Activated CD4-positive, alpha-beta memory T cell treated with anti-CD3 and anti-CD28 coated beads, Interleukin-2, amount 10 ng/mL, durations not matched to agents 7 days and 5 days (primary cell): ENCODE data around the gene FTO. TPM values are rescaled to one million over a fixed set of nuclear protein-coding genes. Genes with fewer than 3 reads are reported as not detected.

Experiments
- CTCF ChIA-PET: fragments of 350-600 bp; sonication (Branson Sonifier 250); formaldehyde crosslinking; loops from one replicate; lab custom pipeline; 2021; ENCODE audit warnings: antibody characterized with exemption, inconsistent platforms; lab: Charles Lee
- POLR2A ChIA-PET: fragments of 350-600 bp; sonication (Branson Sonifier 250); formaldehyde crosslinking; loops from one replicate; lab custom pipeline; 2021; ENCODE audit warnings: antibody characterized with exemption; lab: Charles Lee
- DNase-seq: peaks from one replicate; pipeline ENCODE4 v3.0.0-alpha.2; 2020
- H3K27ac Mint-ChIP-seq: one replicate; pipeline ENCODE4 v1.8.0; 2021; ENCODE audit warnings: mild to moderate bottlenecking, mixed read lengths
- H3K27me3 Mint-ChIP-seq: one replicate; pipeline ENCODE4 v1.8.0; 2021; ENCODE audit warnings: mixed read lengths
- H3K36me3 Mint-ChIP-seq: one replicate; pipeline ENCODE4 v1.8.0; 2021; ENCODE audit warnings: low read depth, mixed read lengths
- H3K4me1 Mint-ChIP-seq: one replicate; pipeline ENCODE4 v1.8.0; 2021; ENCODE audit warnings: mixed read lengths
- H3K4me3 Mint-ChIP-seq: one replicate; pipeline ENCODE4 v1.8.0; 2021; ENCODE audit warnings: mild to moderate bottlenecking, mixed read lengths
- H3K9me3 Mint-ChIP-seq: one replicate; pipeline ENCODE4 v1.8.0; 2021; ENCODE audit warnings: mixed read lengths
- total RNA-seq, 2 experiments: library from RNA; stranded (reverse); gene quantifications; one replicate each; pipeline ENCODE4 v1.2.3, GENCODE V29; 2021

The FTO gene
- total RNA-seq, 2 experiments from 2014 or later = 48.1 to 48.5 TPM

DNA sequence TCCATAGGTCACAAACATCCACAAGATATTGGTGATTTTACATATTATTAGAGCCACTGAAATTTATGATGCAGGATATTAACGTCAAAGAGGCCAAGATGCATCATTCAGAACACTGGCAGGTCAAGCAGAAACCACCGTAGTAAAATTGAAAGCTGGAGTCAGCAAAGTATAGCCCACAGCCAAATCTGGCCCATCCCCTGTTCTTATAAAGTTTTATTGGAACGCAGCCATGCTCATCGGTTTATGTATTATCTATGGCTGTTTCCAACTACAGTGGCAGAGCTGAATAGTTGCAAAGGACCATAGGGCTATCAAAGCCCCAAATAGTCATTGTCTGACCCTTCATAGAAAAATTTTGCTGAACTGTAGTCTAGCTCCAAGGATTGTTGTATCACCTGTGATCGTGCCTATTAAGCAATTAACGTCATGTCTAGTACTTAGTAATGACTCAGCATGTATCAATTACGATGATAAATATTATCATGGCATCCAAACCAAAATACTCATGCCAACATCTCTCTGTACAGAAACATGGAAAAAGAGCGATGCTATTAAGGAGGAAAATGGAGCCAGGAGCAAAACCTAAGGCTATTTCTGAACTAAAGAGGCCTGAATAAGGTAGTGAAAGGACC lies 417.0 kb downstream of the FTO start:
- CTCF ChIA-PET = no interaction called here

DNA sequence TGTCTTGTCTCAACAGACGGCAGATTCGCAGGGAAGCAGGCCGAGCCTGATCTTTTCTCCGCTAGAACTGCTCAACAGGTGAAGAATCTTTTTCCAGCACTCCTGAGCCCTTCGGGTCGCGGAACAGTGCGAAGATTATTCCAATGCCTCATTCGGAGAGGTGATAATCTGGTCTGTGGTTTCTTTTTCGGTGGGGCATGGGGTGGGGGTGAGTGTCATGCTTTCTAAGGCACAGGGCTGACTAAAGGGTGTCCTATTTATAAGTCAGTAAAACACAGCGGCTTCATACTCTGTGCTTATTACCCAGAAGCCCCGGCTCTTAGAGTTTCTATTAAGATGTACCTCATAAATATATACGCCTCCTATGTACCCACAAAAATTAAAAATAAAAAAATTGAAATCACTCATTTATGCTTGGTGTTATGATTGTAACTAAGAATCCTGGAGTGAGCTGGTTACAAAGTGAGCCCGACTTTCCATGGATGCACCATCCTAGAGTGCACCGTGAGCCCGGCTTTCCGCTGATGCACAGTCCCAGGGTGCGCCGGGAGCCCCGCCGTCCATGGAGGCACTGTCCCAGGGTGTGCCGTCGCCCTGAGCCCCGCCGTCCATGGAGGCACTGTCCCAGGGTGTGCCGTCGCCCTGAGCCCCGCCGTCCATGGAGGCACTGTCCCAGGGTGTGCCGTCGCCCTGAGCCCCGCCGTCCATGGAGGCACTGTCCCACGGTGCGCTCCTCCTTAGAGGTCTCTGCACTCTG lies 417.8 kb downstream of the FTO start:
- H3K27ac Mint-ChIP-seq = no peak overlapping the region
- POLR2A ChIA-PET = no interaction called here

More for the DNA sequence above, 417.0 kb downstream of the FTO start:
- Mint-ChIP-seq H3K27me3 (no peaks in the 10 kb centered on the region), H3K27ac (no peak overlapping the region), H3K4me1 (no peaks in the 10 kb centered on the region), H3K36me3 (peaks cover 2% of the 10 kb centered on the region), H3K9me3 (no peaks in the 10 kb centered on the region), H3K4me3 (no peak overlapping the region)
- no peak for DNase-seq
- POLR2A ChIA-PET = no interaction called here

DNA sequence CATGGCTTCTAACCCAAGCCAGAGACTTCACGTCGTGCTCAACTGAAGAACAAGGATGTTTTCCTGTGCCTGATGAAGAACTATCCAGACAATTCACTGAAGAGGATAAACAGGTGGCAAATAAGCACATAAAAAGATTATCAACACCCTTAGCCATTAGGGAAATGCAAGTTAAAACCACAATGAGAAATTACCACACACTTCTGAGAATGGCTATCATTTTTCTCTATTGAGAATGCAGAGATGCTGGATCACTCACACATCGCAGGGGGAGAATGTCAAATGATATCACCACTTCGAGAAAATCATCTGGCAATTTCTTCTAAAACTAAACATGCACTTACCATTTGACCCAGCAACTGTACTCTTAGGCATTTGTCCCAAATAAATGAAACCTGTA lies 419.8 kb downstream of the FTO start:
- ChIA-PET CTCF (no interaction called here), POLR2A (no interaction called here)
- Mint-ChIP-seq H3K27me3 (no peaks in the 10 kb centered on the region), H3K4me3 (no peak overlapping the region), H3K27ac (no peak overlapping the region), H3K4me1 (peaks cover 9% of the 10 kb centered on the region), H3K9me3 (no peaks in the 10 kb centered on the region), H3K36me3 (no peaks in the 10 kb centered on the region)
- no peak for DNase-seq

More for the DNA sequence above, 417.8 kb downstream of the FTO start:
- H3K4me1 Mint-ChIP-seq = peaks cover 3% of the 10 kb centered on the region
- peaks cover 2% of the 10 kb centered on the region for H3K36me3 Mint-ChIP-seq
- H3K27me3 Mint-ChIP-seq = no peaks in the 10 kb centered on the region
- CTCF ChIA-PET = no interaction called here
- DNase-seq = no peak
- H3K9me3 Mint-ChIP-seq = no peaks in the 10 kb centered on the region
- H3K4me3 Mint-ChIP-seq = no peak overlapping the region

DNA sequence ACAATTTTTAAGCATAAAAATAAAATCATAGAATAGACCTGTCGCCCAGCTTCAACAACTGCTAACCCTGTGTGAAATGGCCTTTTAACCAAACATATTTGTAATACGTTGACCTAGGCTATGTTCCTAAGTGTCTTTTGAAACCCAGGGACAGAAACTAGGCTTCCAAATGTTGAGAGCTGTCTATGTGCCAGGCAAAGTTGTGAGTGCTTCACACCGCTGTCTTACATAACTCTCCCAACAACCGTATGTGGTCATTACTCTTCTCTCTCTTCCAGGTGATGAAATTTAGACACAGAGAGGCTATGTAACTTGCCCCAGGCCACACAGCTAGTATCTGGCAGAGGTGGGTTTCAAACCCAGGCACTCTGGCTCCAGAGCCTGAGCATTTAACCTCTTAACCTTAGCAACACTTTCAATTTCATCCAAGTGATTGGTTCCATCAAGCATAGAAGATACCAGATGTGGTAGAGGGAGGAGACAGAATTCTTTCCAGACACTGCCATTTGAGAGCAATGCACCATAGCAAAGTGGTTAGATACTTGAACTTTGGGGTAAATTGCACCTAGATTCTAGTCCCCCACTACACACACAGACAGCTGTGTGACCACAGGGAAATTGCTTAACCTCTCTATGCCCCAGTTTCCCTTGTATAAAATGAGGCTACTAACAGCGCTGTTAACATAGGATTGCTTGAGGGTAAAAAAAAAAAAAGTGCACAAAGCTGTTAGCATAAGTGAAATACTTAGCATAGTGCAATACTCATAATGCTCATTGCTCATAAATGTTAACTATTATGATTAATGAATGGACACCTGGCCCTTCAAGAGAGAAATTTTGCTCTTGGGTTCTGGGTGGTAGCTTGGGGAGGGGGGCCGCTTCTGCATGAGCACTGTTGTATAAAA lies 422.0 kb downstream of the FTO start:
- Mint-ChIP-seq H3K36me3 (no peaks in the 10 kb centered on the region), H3K27me3 (peaks cover under 1% of the 10 kb centered on the region), H3K27ac (no peak overlapping the region), H3K4me3 (no peak overlapping the region), H3K9me3 (peaks cover under 1% of the 10 kb centered on the region), H3K4me1 (peaks cover 9% of the 10 kb centered on the region)
- CTCF ChIA-PET = interaction anchor here (0.7 kb wide), 1 partner anchor 576 kb away, joined by 3 read pairs; no protein-coding TSS in a partner anchor
- DNase-seq = no peak
- POLR2A ChIA-PET = no interaction called here

DNA sequence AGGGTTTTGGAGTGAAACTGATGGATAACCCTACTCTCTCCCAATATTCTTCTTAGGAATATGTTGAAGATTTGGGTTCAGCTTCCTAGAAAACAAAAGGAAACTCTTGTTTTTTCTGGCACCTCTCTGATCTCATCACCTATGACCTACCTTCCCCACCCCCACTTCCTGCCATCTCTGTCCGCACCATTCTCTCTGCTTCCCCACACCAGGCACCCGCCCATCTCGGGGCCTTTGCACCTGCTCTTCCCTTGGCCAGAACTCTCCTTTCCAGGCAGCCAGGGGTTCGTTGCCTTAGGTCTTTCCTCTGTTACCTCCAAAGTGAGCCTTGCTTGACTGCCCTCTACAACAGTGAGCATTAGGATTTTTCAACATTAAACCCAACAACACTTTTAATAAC lies 423.0 kb downstream of the FTO start:
- peaks cover 4% of the 10 kb centered on the region for H3K9me3 Mint-ChIP-seq
- no peak for DNase-seq
- CTCF ChIA-PET = interaction anchor here (0.7 kb wide), 1 partner anchor 577 kb away, joined by 3 read pairs; no protein-coding TSS in a partner anchor
- H3K27me3 Mint-ChIP-seq = peaks cover 3% of the 10 kb centered on the region
- POLR2A ChIA-PET = no interaction called here
- no peak overlapping the region for H3K4me3 Mint-ChIP-seq
- H3K4me1 Mint-ChIP-seq = peaks cover 9% of the 10 kb centered on the region
- H3K36me3 Mint-ChIP-seq = no peaks in the 10 kb centered on the region
- H3K27ac Mint-ChIP-seq = no peak overlapping the region

DNA sequence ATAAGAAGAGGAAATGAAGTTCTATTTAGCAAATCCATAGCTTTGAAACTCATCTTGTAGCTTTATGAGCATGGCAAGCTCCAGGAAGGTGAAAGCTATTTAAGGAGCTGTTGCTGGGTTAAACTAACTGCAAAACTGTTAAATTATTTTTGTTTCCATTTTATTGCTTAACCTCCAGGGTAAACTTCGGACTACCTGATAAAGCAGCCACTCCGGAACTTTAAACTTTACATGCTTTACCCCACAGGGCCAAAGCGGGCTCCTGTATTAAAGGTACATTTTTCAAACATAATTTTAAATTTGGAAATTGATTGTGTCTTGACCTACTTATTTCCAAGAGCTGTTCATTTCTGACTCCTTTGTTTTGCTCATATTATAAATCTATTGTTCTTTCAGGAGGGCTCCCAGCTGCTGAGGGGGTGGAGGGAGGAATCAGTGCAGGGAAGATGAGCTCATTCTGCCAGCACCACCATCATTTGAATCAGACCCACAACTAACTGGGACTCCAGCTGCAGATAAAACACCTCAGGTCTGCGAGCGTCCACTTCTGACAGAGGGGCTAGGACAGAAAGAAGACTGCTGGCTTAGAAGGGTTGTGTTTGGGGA lies 424.8 kb downstream of the FTO start:
- peaks cover 4% of the 10 kb centered on the region for H3K9me3 Mint-ChIP-seq
- H3K27ac Mint-ChIP-seq = no peak overlapping the region
- no peak for DNase-seq
- ChIA-PET POLR2A (no interaction called here), CTCF (interaction anchor here (1.1 kb wide), 1 partner anchor 17 kb away, joined by 3 read pairs; no protein-coding TSS in a partner anchor)
- peaks cover 9% of the 10 kb centered on the region for H3K4me1 Mint-ChIP-seq
- no peak overlapping the region for H3K4me3 Mint-ChIP-seq
- H3K36me3 Mint-ChIP-seq = no peaks in the 10 kb centered on the region
- peaks cover 8% of the 10 kb centered on the region for H3K27me3 Mint-ChIP-seq

DNA sequence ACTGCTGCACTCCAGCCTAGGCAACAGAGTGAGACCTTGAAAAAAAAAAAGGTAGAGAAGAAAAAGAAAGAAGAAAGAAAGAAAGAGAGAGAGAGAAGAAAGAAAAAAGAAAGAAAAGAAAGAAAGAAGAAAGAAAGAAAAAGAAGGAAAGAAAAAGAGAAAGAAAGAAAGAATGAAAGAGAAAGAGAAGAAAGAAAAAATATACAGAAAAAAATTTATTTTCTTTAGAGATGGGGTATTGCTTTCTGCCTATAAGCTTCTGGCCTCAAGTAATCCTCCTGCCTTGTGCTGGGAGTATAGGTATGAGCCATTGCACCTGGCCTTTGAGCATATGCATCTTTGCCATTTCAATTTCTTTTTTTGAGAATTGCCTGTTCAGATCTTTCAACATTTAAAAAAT lies 425.9 kb downstream of the FTO start:
- POLR2A ChIA-PET = no interaction called here

DNA sequence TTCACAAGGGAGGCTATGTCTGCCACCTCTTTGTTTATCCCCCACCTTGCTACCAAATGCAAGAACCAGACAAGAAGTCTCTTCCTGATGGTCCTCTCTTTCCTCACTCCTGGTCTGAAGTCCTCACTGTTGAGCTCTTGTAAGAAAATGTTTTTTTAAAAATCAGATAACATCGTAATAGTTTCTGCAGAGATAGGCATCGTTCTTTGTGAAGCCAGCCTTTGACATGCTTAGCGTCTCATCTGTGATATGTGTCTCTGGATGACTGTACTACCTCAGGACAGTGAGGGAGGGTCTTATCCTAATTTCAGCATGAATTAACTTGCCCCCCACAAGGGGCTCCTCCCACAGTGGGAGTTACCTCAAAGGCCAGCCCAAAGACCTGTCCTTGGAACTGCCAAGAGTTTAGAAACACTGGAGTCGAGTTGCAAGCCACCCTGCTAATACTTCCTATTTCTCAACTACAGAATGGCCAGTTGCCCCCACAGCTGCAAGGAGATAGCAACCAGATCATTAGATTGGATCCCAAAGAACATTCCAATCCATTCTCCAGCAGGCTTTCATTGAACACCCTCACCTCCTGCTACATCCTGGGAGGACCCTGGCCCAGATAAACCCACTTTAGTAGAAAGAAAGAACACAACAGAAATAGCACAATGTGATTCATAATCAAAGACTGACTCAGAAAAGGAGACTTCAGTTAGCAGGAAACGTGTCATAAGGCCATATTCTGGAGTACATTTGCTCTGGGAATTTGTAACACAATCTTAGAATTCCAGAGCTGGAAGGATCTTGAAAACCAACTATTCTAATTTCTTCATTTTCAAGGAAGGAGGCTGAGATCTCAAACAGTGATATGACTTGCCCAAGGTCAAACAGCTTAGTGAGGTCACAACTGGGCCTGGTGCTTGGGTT lies 431.7 kb downstream of the FTO start:
- Mint-ChIP-seq H3K4me3 (no peak overlapping the region), H3K4me1 (no peaks in the 10 kb centered on the region), H3K36me3 (no peaks in the 10 kb centered on the region), H3K27me3 (peaks cover 15% of the 10 kb centered on the region), H3K27ac (no peak overlapping the region), H3K9me3 (peaks cover 4% of the 10 kb centered on the region)
- no peak for DNase-seq
- ChIA-PET POLR2A (no interaction called here), CTCF (no interaction called here)

More for the DNA sequence above, 425.9 kb downstream of the FTO start:
- Mint-ChIP-seq H3K9me3 (peaks cover 4% of the 10 kb centered on the region), H3K27me3 (peaks cover 10% of the 10 kb centered on the region), H3K4me1 (peaks cover 9% of the 10 kb centered on the region), H3K4me3 (no peak overlapping the region), H3K36me3 (no peaks in the 10 kb centered on the region), H3K27ac (no peak overlapping the region)
- CTCF ChIA-PET = no interaction called here
- no peak for DNase-seq

DNA sequence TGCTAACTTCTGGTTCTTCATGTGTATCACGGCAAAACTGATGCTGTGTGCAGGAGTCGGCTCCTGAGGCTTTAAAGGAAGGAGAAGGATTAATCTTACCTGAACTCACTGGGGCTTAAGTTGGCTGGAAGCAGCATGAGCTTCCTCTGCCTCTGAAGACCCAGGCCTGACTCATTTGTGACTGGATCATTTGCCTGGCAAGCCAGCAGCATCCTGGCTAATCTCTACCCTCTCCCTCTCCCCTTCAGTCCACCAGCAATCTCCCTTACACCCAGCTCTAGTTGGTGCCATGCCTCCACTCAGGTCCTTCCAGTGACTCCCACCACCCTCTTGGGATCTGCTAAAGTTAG lies 432.3 kb downstream of the FTO start:
- Mint-ChIP-seq H3K4me1 (no peaks in the 10 kb centered on the region), H3K36me3 (no peaks in the 10 kb centered on the region), H3K27me3 (peaks cover 12% of the 10 kb centered on the region), H3K4me3 (no peak overlapping the region), H3K27ac (no peak overlapping the region), H3K9me3 (peaks cover under 1% of the 10 kb centered on the region)
- DNase-seq = no peak
- CTCF ChIA-PET = no interaction called here
- POLR2A ChIA-PET = no interaction called here

DNA sequence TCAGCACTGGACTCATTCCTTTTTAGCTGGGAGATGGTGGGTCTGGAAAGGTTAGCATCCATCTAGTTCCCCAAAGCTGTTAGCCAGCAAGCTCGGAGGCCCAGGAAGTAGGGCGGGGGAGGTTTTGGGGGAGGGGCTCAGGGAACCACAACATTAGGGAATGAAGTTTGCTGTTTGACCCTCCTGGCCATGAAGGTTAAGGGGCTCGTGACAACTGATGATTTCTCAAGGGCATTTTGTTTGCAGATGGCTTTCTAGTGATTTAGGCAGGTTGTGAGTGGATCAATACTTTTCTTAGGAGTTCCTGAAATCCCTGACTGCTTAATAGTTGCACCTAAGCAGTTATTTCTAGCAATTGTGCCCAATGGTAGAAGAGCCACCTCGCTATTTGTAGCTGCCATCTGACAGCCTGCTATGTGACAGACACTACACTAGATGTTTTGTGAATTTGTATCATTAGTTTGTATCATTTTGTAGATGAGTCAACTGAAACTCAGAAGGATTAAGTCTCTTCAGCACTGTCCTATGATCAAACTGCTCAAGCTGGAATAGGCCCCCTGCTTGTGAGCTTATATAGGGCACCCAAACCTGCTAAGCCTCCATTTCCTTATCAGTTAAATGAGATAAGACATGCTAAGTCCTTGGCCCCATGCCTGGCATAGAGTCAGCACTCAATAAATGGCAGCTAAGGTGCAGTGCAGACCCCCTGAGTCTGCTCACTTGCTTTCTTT lies 436.3 kb downstream of the FTO start:
- ChIA-PET POLR2A (no interaction called here), CTCF (no interaction called here)
- Mint-ChIP-seq H3K9me3 (no peaks in the 10 kb centered on the region), H3K4me1 (no peaks in the 10 kb centered on the region), H3K4me3 (no peak overlapping the region), H3K36me3 (no peaks in the 10 kb centered on the region), H3K27ac (no peak overlapping the region), H3K27me3 (peaks cover 13% of the 10 kb centered on the region)
- DNase-seq = no peak

DNA sequence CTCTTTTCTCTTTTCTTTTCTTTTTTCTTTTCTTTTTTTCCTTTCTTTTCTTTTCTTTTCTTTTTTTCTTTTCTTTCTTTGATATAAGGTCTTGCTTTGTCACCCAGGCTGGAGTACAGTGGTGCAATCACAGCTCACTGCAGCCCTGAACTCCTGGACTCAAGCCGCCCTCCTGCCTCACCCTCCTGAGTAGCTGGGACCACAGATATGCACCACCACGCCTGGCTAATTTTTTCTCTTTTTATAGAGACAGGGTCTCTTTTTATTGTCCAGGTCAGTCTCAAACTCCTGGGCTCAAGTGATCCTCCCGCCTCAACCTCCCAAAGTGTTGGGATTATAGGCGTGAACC lies 436.8 kb downstream of the FTO start:
- DNase-seq = no peak
- no peaks in the 10 kb centered on the region for H3K9me3 Mint-ChIP-seq
- no peak overlapping the region for H3K4me3 Mint-ChIP-seq
- ChIA-PET POLR2A (no interaction called here), CTCF (no interaction called here)
- H3K36me3 Mint-ChIP-seq = no peaks in the 10 kb centered on the region
- H3K27ac Mint-ChIP-seq = no peak overlapping the region
- H3K4me1 Mint-ChIP-seq = no peaks in the 10 kb centered on the region
- H3K27me3 Mint-ChIP-seq = peaks cover 18% of the 10 kb centered on the region

DNA sequence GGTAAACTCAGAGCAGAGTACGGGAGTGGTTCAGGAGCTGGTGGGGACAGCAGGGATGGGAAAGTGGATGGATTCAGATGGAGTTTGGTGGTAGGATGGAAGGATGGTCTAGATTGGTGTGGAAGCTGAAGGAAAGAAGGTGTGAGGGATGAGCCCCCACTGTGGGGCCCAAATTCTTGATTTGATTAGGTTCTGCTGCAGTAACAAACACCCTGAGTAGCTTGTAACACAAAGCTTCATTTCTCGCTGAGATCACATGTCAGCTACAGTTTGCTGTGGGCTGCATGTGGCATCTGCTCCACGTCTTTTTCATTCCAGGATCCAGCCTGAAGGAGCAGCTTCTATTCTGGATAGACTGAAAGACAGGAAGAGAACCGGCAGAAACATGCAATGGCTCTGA lies 438.8 kb downstream of the FTO start:
- CTCF ChIA-PET = no interaction called here
- H3K27ac Mint-ChIP-seq = no peak overlapping the region
- H3K4me1 Mint-ChIP-seq = no peaks in the 10 kb centered on the region
- DNase-seq = no peak
- H3K27me3 Mint-ChIP-seq = peaks cover 13% of the 10 kb centered on the region
- H3K36me3 Mint-ChIP-seq = no peaks in the 10 kb centered on the region
- POLR2A ChIA-PET = no interaction called here
- no peaks in the 10 kb centered on the region for H3K9me3 Mint-ChIP-seq
- H3K4me3 Mint-ChIP-seq = no peak overlapping the region
